ENCODE measurements around the gene TAF4.

Gene TAF4

GRCh38 chr20:62004614-62005013 is 61.1 kb downstream of the TAF4 start:
- H3K4me1 ChIP-seq (ENCODE audit: control extremely low read depth in 1 of 4, control insufficient read depth in 4 of 4, insufficient read depth in 4 of 4, low read length in 3 of 4) = no peaks in the 10 kb centered on the region
- 98% methylated on average over 5 of the region's 5 CpGs for WGBS (ENCODE audit: insufficient coverage)
- no peak overlapping the region for H3K27ac ChIP-seq (ENCODE audit: insufficient read depth in 1 of 2, low read depth in 1 of 2, low read length in 2 of 2, poor library complexity in 1 of 2, severe bottlenecking in 2 of 2)
- no peak for DNase-seq
- no peaks in the 10 kb centered on the region for H3K9me3 ChIP-seq (ENCODE audit: control extremely low read depth in 1 of 5, control insufficient read depth in 4 of 5, insufficient read depth in 2 of 5, low read depth in 1 of 5, low read length in 4 of 5)
- ChIA-PET CTCF (no interaction called here), POLR2A (no interaction called here)
- H3K27me3 ChIP-seq (replicated peaks in 2 of 5; ENCODE audit: control insufficient read depth in 4 of 5, insufficient read depth in 5 of 5, low read length in 4 of 5) = no peaks in the 10 kb centered on the region
- H3K36me3 ChIP-seq (ENCODE audit: control insufficient read depth in 4 of 4, insufficient read depth in 4 of 4, low read length in 3 of 4) = peaks cover 7 to 94% (median 73%) of the 10 kb centered on the region in 4 experiments
- no peak overlapping the region for H3K4me3 ChIP-seq (ENCODE audit: control insufficient read depth in 1 of 7, extremely low read depth in 1 of 7, insufficient read depth in 4 of 7, low read depth in 2 of 7, low read length in 6 of 7)

DNA sequence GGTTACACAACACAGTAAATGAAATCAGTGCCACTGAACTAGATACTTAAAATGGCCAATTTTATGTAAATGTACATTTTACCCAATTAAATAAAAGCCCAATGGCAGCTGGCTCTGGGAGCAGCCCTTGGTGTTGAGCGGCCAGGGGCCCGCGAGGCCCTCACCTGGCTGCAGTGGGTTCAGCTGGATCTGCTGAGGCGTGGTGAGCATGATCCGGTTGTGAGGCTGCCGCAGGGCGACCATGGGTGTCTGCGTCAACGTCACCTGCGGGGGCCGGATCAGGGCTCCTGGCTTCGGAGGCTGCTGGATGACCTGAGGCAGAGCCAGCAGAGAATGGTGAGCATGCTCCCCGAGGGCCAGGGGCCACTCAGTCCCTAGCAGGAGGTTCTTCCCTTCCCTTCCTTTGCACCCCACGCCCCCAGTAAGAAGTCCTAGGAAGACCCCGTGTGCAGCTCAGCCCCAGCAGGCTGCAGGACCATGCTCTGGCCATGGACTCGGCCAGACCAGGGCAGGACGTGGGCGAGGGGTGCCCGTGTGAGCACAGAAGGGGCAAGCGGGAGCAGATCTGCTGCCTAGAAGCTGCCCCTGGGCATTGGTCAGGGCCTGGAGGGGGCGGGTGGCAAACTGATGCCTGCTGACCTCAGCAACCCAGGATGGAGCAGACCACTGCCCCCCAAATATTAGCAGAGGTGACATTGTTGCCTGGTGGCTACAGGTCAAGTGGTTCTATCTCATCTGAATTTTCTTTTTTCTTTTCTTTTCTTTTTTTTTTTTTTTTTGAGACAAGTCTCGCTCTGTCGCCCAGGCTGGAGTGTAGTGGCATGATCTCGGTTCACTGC is 61.9 kb downstream of the TAF4 start:
- POLR2A ChIA-PET = interaction anchor here (0.6 kb wide), 1 partner anchor 60 kb away, joined by 5 read pairs; no protein-coding TSS in a partner anchor
- WGBS (ENCODE audit: insufficient coverage) = 95% methylated on average over 20 of the region's 24 CpGs

GRCh38 chr20:62002882-62003480 is 62.7 kb downstream of the TAF4 start:
- 98% methylated on average over 17 of the region's 18 CpGs for WGBS (ENCODE audit: insufficient coverage)

More for the DNA sequence above, 61.9 kb downstream of the TAF4 start:
- no peaks in the 10 kb centered on the region for H3K4me1 ChIP-seq (ENCODE audit: control extremely low read depth in 1 of 4, control insufficient read depth in 4 of 4, insufficient read depth in 4 of 4, low read length in 3 of 4)
- no peak overlapping the region for H3K27ac ChIP-seq (ENCODE audit: insufficient read depth in 1 of 2, low read depth in 1 of 2, low read length in 2 of 2, poor library complexity in 1 of 2, severe bottlenecking in 2 of 2)
- peaks cover 9 to 95% (median 70%) of the 10 kb centered on the region in 4 experiments for H3K36me3 ChIP-seq (ENCODE audit: control insufficient read depth in 4 of 4, insufficient read depth in 4 of 4, low read length in 3 of 4)
- no peak overlapping the region for H3K4me3 ChIP-seq (ENCODE audit: control insufficient read depth in 1 of 7, extremely low read depth in 1 of 7, insufficient read depth in 4 of 7, low read depth in 2 of 7, low read length in 6 of 7)
- CTCF ChIA-PET = interaction anchor here (1.5 kb wide), 1 partner anchor 134 kb away, joined by 4 read pairs; no protein-coding TSS in a partner anchor
- DNase-seq = no peak
- H3K9me3 ChIP-seq (ENCODE audit: control extremely low read depth in 1 of 5, control insufficient read depth in 4 of 5, insufficient read depth in 2 of 5, low read depth in 1 of 5, low read length in 4 of 5) = no peaks in the 10 kb centered on the region
- H3K27me3 ChIP-seq (replicated peaks in 2 of 5; ENCODE audit: control insufficient read depth in 4 of 5, insufficient read depth in 5 of 5, low read length in 4 of 5) = no peaks in the 10 kb centered on the region

GRCh38 chr20:62001178-62001715 is 64.4 kb downstream of the TAF4 start:
- WGBS (ENCODE audit: insufficient coverage) = 96% methylated on average over 18 of the region's 18 CpGs
- no peak overlapping the region for H3K4me3 ChIP-seq (ENCODE audit: control insufficient read depth in 1 of 7, extremely low read depth in 1 of 7, insufficient read depth in 4 of 7, low read depth in 2 of 7, low read length in 6 of 7)
- ChIA-PET CTCF (interaction anchor here (1.1 kb wide), 1 partner anchor 10 kb away, joined by 5 read pairs; no protein-coding TSS in a partner anchor), POLR2A (no interaction called here)
- no peak for DNase-seq
- H3K27ac ChIP-seq (ENCODE audit: insufficient read depth in 1 of 2, low read depth in 1 of 2, low read length in 2 of 2, poor library complexity in 1 of 2, severe bottlenecking in 2 of 2) = no peak overlapping the region
- no peaks in the 10 kb centered on the region for H3K9me3 ChIP-seq (ENCODE audit: control extremely low read depth in 1 of 5, control insufficient read depth in 4 of 5, insufficient read depth in 2 of 5, low read depth in 1 of 5, low read length in 4 of 5)
- H3K27me3 ChIP-seq (replicated peaks in 2 of 5; ENCODE audit: control insufficient read depth in 4 of 5, insufficient read depth in 5 of 5, low read length in 4 of 5) = no peaks in the 10 kb centered on the region
- no peaks in the 10 kb centered on the region for H3K4me1 ChIP-seq (ENCODE audit: control extremely low read depth in 1 of 4, control insufficient read depth in 4 of 4, insufficient read depth in 4 of 4, low read length in 3 of 4)
- peaks cover 9 to 94% (median 71%) of the 10 kb centered on the region in 4 experiments for H3K36me3 ChIP-seq (ENCODE audit: control insufficient read depth in 4 of 4, insufficient read depth in 4 of 4, low read length in 3 of 4)

More at GRCh38 chr20:62002882-62003480, 62.7 kb downstream of the TAF4 start:
- ChIA-PET CTCF (interaction anchor here (1.5 kb wide), 1 partner anchor 135 kb away, joined by 4 read pairs; no protein-coding TSS in a partner anchor), POLR2A (no interaction called here)
- DNase-seq = no peak
- peaks cover 9 to 96% (median 72%) of the 10 kb centered on the region in 4 experiments for H3K36me3 ChIP-seq (ENCODE audit: control insufficient read depth in 4 of 4, insufficient read depth in 4 of 4, low read length in 3 of 4)
- no peaks in the 10 kb centered on the region for H3K9me3 ChIP-seq (ENCODE audit: control extremely low read depth in 1 of 5, control insufficient read depth in 4 of 5, insufficient read depth in 2 of 5, low read depth in 1 of 5, low read length in 4 of 5)
- H3K27ac ChIP-seq (ENCODE audit: insufficient read depth in 1 of 2, low read depth in 1 of 2, low read length in 2 of 2, poor library complexity in 1 of 2, severe bottlenecking in 2 of 2) = no peak overlapping the region
- H3K4me1 ChIP-seq (ENCODE audit: control extremely low read depth in 1 of 4, control insufficient read depth in 4 of 4, insufficient read depth in 4 of 4, low read length in 3 of 4) = no peaks in the 10 kb centered on the region
- no peak overlapping the region for H3K4me3 ChIP-seq (ENCODE audit: control insufficient read depth in 1 of 7, extremely low read depth in 1 of 7, insufficient read depth in 4 of 7, low read depth in 2 of 7, low read length in 6 of 7)
- H3K27me3 ChIP-seq (replicated peaks in 2 of 5; ENCODE audit: control insufficient read depth in 4 of 5, insufficient read depth in 5 of 5, low read length in 4 of 5) = no peaks in the 10 kb centered on the region

DNA sequence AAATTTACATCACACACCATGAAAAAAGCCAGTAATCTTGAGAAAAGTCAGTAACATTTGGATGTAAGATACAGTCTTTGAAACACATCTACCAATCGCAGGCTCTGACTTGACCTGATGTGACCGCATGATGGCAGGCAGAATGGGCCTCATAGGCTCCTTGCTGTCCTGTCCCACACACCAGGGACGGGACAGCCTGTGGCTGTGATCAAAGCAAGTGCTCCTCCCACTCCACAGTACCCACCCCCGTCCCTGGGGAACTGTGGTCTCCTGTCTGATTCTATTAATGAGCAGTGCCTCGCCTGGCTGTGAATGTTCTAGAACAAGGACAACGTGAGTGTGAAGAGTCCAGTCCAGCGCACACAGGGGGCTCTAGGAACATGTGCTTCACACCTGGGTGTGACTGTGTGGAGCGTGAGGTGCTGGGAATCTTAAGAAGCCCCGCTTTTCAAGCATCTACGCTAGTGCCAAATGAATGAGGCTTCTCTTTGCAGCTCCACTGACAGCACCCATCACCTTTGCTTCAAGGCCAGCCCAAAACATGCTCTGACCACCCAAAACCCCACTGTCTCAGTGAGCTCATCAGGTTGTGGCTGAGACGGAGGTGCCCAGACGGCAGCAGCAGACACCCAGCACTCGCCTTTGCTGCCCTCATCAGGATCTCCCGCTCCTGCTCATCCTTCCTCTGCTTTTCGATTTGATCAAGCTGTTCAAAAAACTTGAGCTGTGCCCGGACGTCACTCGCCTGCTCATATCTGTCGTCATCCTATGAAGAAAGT is 67.1 kb downstream of the TAF4 start:
- Histone ChIP-seq H3K4me1 (ENCODE audit: control extremely low read depth in 1 of 4, control insufficient read depth in 4 of 4, insufficient read depth in 4 of 4, low read length in 3 of 4) (no peaks in the 10 kb centered on the region), H3K27me3 (replicated peaks in 2 of 5; ENCODE audit: control insufficient read depth in 4 of 5, insufficient read depth in 5 of 5, low read length in 4 of 5) (no peaks in the 10 kb centered on the region), H3K27ac (ENCODE audit: insufficient read depth in 1 of 2, low read depth in 1 of 2, low read length in 2 of 2, poor library complexity in 1 of 2, severe bottlenecking in 2 of 2) (no peak overlapping the region), H3K4me3 (ENCODE audit: control insufficient read depth in 1 of 7, extremely low read depth in 1 of 7, insufficient read depth in 4 of 7, low read depth in 2 of 7, low read length in 6 of 7) (no peak overlapping the region), H3K36me3 (ENCODE audit: control insufficient read depth in 4 of 4, insufficient read depth in 4 of 4, low read length in 3 of 4) (peaks cover 21 to 93% (median 71%) of the 10 kb centered on the region in 4 experiments), H3K9me3 (ENCODE audit: control extremely low read depth in 1 of 5, control insufficient read depth in 4 of 5, insufficient read depth in 2 of 5, low read depth in 1 of 5, low read length in 4 of 5) (peaks cover 0 to 4% (median 0%) of the 10 kb centered on the region in 5 experiments)
- ChIA-PET CTCF (no interaction called here), POLR2A (no interaction called here)
- 98% methylated on average over 17 of the region's 19 CpGs for WGBS (ENCODE audit: insufficient coverage)
- DNase-seq = no peak

GRCh38 chr20:61997891-61998290 is 67.8 kb downstream of the TAF4 start:
- Histone ChIP-seq H3K4me3 (ENCODE audit: control insufficient read depth in 1 of 7, extremely low read depth in 1 of 7, insufficient read depth in 4 of 7, low read depth in 2 of 7, low read length in 6 of 7) (no peak overlapping the region), H3K36me3 (ENCODE audit: control insufficient read depth in 4 of 4, insufficient read depth in 4 of 4, low read length in 3 of 4) (peaks cover 21 to 95% (median 73%) of the 10 kb centered on the region in 4 experiments), H3K4me1 (ENCODE audit: control extremely low read depth in 1 of 4, control insufficient read depth in 4 of 4, insufficient read depth in 4 of 4, low read length in 3 of 4) (no peaks in the 10 kb centered on the region), H3K27ac (ENCODE audit: insufficient read depth in 1 of 2, low read depth in 1 of 2, low read length in 2 of 2, poor library complexity in 1 of 2, severe bottlenecking in 2 of 2) (no peak overlapping the region), H3K27me3 (replicated peaks in 2 of 5; ENCODE audit: control insufficient read depth in 4 of 5, insufficient read depth in 5 of 5, low read length in 4 of 5) (no peaks in the 10 kb centered on the region), H3K9me3 (ENCODE audit: control extremely low read depth in 1 of 5, control insufficient read depth in 4 of 5, insufficient read depth in 2 of 5, low read depth in 1 of 5, low read length in 4 of 5) (peaks cover 0 to 9% (median 3%) of the 10 kb centered on the region in 5 experiments)
- DNase-seq = no peak
- ChIA-PET CTCF (no interaction called here), POLR2A (no interaction called here)
- 95% methylated on average over 7 of the region's 10 CpGs for WGBS (ENCODE audit: insufficient coverage)

Data from common myeloid progenitor, CD34-positive (primary cell).